ENCODE measurements around the gene CAPSL.

- TF ChIP-seq REST (IDR thresholded peaks at IDR 0.05; ENCODE audit: low read depth): no peak
- TF ChIP-seq RAD21 (IDR thresholded peaks at IDR 0.05; ENCODE audit: low read depth): no peak
- no peak for TF ChIP-seq EP300 (IDR thresholded peaks at IDR 0.05; ENCODE audit: borderline replicate concordance)
- no peak for TF ChIP-seq FOXM1 (IDR thresholded peaks at IDR 0.05; ENCODE audit: borderline replicate concordance, low read depth)
- TF ChIP-seq EGR1 (IDR thresholded peaks at IDR 0.05): no peak
Measured at GRCh38 chr5:35860686-35861085, 77.7 kb downstream of the CAPSL start.
